HG02840 (cell line): Measurements from ENCODE around the gene OFD1.

Source experiments
- ATAC-seq: cut with Tn5 transposase; IDR thresholded peaks from one replicate; pipeline ENCODE4 v1.9.1; 2021; ENCODE audit warnings: mild to moderate bottlenecking, moderate library complexity, moderate number of reproducible peaks; ENCODE audit not compliant: unreplicated experiment, low FRiP score

The OFD1 gene, protein sequence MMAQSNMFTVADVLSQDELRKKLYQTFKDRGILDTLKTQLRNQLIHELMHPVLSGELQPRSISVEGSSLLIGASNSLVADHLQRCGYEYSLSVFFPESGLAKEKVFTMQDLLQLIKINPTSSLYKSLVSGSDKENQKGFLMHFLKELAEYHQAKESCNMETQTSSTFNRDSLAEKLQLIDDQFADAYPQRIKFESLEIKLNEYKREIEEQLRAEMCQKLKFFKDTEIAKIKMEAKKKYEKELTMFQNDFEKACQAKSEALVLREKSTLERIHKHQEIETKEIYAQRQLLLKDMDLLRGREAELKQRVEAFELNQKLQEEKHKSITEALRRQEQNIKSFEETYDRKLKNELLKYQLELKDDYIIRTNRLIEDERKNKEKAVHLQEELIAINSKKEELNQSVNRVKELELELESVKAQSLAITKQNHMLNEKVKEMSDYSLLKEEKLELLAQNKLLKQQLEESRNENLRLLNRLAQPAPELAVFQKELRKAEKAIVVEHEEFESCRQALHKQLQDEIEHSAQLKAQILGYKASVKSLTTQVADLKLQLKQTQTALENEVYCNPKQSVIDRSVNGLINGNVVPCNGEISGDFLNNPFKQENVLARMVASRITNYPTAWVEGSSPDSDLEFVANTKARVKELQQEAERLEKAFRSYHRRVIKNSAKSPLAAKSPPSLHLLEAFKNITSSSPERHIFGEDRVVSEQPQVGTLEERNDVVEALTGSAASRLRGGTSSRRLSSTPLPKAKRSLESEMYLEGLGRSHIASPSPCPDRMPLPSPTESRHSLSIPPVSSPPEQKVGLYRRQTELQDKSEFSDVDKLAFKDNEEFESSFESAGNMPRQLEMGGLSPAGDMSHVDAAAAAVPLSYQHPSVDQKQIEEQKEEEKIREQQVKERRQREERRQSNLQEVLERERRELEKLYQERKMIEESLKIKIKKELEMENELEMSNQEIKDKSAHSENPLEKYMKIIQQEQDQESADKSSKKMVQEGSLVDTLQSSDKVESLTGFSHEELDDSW

DNA sequence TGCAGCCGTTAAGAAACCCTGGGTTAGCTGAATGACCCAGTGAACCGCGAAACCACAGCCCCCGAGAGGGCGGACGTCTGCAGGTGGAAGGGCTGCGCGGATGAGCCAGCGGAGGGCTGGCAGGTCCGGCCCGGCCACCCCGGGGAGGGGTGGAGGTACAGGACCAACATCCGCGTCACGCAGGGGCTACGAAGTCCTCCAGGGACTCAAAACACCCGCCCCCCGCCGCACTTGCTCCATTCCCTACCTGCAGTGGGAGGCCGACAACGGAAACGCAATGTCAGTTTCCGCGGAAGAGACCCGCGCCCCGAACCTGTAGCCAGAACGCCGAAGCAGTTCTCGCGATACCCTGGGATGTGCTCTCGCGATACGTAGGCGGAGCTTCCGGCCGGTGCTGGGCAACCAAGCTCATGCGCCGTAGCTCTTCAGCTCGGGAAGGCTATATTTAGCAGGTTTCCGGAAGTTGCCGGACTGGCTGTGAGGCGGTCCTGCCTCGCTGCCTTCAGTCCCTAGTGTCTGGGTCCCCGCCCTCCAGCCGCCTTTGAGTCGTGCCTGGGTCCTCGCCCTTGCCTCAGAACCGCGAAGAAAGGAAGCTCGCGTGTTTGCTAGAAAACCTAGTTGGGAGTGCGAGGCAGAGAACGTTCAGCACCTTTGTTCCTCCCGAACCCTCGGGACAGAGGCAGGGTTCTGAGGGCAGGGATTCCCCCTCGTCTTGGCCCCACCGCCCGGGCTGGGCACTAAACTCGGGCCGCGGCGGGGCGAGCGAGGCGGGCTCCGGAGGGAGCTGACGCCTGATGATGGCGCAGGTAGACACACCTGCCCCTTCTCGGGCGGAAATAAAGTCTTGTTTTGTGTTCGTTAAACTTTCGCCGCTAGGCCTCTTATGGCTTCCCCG, at the start of gene OFD1, which contains the start of gene TRAPPC2:
Gene OFD1, plus strand, starts transcription at position 471 of the 895 bp plus-strand sequence. Its CDS starts 324 bp downstream, at position 795.
Gene TRAPPC2, minus strand, starts transcription at position 343 of the 895 bp plus-strand sequence. CDS start 14,657 bp downstream, outside the sequence.
- ATAC-seq: peak; percentile 94

DNA sequence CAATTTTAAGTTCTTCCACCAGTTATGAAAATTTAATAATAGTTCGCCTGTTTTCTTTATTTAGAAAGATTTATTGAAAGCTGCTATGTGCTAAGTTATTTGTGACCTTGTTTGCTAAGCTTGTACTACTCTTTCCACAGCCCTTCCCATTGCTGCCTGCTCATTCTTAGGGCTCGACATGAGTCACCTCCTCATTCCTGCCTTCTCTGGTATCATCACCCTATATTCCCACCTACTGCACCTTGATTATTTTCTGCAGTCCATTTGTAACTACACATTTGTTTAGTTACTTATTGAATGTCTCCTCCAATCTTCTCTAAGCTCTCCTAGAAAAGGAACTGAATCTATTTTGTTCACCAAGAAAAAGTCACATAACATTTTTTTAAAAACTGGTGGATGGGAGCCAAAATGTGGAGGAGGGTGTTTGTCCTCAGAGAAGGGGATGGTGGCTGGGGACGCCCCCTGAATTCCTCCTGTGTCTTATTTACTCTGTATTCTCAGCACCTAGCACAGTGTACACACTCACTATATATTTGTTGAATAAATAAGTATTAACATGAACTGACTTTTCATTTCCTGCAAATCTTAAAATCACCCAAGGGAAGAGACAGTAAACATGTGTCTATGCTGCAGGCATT, 49.3 kb upstream of the OFD1 start:
- no peak for ATAC-seq

DNA sequence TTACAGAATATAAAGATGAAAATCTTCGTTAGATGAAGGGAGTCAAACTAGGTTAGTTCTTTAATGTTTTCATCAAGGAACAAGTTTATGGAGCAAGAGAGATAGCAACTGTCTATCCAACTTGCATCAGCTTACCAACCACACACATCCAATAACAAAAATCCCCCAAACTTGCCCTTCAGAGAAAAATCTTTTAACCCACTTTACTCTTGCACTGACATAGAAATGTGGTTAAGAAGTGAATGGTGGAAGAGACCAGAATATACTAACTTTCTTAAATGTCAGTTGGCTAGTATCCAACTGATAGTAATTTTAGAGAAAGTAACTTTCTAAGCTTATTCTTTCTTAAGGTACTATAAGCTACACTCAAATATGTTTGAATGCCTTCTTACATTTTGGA, 47.3 kb upstream of the OFD1 start:
- no peak for ATAC-seq

DNA sequence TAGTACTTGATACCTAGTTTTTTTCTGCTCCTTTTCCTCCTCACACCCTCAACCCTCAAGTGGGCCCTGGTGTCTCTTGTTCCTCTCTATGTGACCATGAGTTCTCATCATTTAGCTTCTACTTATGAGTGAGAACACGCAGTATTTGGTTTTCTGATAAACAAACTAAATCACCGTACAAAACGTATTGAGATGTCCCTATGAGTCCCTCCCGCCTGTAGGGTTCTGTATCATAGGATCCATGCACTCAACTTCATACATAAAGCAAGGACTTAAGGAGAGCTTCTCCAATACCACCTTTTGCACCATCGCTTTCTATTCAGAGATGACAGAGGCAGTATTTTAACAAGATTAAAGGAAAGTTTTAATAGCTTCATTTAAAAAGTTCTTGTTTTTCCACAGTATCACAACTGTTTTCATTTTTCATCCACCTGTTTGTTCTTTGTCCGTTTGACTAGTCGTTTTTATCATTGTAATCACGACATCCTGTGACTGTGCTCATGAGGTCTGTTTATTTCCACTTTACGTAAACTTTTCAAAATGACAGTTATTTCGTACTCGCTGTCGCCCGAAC, 46.1 kb upstream of the OFD1 start:
- ATAC-seq: no peak

DNA sequence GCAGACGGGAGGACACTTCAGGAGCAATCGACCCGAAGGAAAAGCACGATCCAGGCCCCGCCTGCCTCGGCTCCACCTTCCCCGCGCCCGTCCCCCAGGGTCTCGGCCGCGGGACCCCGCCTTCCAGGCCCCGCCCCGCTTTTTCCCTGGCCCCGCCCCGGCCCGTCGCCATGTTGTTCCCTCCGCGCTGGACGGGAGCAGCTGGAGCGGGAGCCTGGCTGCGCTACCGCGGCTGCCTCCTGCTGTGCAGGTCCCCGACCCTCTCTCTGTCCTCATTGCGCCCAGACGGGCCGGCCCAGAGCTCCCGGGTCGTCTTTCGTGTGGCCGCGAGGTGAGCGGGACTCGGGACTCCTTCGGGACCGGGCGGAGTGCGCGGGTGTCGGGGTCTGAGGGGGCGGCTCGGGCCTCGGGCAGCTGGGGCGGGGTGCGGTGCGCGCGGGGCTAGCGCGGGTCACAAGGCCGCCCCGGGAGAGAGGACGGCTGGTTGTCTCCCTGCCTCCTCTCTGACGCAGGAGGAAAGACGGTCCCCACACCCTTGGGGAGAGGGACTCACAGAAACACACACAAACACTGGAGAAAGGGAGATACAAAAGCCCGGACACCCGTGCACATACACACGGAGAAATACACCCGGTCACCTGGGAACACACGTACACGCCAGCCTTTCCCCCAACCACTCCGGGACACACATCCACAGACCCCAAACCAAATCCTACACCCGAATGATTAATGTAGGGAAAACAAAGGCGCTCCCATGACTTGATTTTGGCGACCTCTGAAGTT, 45.4 kb upstream of the OFD1 start, which contains the start of gene RAB9A:
Gene RAB9A, plus strand, starts transcription at position 171 of the 783 bp plus-strand sequence. CDS start 19,619 bp downstream, outside the sequence.
- peak; percentile 78 for ATAC-seq

DNA sequence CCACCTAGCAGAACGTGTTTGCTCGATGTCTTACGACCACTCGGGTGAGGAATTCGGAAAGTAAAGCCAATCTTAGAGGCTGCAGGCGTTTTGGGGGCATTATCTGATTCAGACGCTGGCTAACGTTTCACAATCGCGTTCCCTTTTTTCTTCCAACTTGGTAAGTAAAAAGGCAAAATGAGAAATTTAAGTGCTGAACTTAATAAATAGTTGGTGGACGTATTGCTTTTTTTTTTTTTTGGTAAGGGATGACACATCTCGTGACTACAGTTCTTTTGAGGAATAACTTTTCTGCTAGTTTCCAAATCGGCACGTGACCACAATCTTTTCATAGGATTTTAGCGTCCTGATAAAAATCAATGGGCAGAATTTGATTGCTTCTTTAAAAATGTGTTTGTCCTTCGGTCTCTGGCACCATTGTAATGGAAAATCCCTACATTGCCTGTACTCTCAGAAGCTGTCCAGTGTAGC, 44.8 kb upstream of the OFD1 start:
- ATAC-seq: no peak

DNA sequence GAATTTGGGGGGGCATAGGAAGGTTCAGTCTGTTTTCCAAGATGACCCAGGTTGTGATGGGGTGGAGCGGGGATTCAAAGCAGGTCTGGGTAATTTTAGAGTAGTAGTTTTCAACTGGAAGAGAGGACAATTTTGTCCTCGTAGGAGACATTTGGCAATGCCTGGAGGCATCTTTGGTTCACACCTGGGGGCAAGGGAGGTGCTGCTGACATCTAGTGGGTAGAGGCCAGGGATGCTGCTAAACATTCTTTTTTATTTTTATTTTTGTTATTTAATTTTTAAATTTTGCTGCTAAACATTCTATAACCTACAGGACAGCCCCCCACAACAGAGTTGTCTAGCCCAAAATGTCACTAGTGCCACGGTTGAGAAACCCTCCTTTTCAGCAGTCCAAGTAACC, 43.7 kb upstream of the OFD1 start:
- ATAC-seq: no peak

DNA sequence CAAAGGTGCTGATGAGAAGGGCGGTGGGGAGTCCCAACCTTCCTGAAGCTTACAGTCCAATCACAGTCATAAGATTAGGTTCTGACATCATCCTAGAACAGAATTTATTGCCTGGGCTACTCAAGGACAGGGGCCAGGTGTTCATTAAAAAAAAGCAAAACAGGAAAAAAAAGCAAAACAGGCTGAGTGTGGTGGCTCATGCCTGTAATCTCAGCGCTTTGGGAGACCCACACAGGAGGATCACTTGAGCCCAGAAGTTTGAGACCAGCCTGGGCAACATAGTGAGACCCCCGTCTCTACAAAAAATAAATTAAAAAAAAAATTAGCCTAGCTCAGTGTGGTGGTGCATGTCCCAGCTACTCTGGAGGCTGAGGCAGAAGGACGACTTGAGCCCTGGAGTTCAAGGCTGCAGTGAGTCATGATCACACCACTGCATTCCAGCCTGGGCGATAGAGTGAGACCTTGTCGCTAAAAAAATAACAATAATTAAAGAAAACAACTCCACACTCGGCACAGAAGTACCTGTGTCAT, 42.6 kb upstream of the OFD1 start:
- ATAC-seq: no peak

DNA sequence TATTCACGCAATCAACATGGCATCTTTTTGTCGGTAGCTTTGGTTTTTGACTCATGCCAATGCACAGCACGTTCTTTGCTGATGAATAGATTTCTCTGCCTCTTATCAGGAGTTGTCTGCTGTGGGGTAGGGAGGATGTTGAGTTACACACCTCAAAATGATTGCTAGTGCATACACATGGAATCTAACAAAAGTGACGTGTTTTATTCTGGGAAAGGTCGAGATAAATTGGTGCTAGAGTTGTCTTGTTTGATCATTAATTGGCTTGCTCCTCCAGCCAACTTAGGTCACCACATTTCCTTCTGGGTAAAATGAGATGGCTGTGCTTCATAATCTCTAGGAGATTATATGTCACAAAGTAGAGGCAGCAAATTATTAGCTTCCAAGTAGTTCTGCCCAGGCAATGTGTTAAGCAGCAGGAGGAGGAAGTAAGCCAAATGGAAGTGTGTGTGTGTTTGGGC, 41.7 kb upstream of the OFD1 start:
- no peak for ATAC-seq

DNA sequence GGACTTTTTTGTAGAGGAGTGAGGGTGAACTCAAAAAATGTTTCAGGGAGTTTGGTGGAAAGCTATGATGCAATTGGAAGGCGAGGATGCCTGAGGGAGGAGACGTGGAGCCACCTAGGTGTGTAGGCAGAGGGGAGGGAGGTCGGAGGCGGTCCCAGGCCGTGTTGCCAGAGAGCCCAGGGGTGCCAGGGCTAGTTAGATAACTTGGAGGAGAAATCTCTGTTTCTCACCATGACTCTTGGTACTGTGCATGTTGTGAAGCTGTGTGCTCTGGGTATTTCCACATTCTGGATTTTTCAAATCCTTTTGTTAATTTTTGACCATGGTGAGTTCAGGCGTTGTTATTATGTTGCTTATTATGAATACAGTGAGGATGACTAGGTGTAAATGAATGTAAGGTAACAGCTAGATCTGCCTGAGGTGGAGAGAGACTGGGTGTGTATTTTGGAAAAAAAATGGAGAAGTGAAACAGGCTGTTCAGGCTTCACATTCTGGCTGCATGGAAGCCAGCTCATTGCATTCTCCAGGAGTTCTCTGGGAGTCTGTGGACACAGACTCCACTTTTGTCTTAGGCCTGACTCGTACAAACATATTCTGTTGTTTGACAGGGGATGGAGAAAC, 41.1 kb upstream of the OFD1 start:
- ATAC-seq: no peak

DNA sequence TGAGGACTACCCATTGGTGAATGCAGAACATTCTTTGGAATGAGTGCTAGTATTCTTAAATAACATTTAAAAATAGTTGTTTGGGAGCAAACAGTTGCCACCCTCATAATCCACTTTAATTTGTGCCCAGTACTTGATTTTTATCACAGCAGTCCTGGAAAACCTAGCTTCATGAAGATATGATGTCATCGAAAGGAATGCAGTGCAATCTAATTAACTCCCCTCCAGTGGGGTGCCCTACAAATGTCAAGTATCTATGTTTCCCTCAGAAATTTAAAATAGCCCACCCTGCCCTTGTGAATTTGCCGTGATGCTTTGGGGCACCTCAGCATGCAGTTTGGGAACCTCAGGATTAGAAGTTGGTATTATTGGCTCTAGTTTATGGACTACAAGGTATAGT, 40.2 kb upstream of the OFD1 start:
- ATAC-seq: no peak

DNA sequence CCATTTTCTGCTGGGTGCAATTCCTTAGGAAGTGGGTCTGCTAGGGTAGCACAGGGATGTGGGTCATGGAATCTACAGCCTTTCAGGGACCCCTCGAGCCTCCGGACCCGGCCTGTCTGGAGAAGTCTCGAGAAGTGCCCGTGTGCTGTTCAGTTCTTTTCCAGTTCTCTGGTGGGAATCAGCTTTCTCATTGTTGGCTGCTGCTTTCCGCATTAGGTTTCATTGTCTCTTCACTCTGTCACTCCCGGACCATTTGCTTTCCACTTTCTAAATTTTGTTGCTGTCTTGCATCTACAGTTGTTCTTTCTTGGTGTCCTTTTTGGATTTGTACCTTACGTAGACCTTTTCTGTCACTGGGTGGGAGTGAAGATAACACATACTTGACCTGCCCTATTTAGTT, 39.6 kb upstream of the OFD1 start:
- no peak for ATAC-seq

DNA sequence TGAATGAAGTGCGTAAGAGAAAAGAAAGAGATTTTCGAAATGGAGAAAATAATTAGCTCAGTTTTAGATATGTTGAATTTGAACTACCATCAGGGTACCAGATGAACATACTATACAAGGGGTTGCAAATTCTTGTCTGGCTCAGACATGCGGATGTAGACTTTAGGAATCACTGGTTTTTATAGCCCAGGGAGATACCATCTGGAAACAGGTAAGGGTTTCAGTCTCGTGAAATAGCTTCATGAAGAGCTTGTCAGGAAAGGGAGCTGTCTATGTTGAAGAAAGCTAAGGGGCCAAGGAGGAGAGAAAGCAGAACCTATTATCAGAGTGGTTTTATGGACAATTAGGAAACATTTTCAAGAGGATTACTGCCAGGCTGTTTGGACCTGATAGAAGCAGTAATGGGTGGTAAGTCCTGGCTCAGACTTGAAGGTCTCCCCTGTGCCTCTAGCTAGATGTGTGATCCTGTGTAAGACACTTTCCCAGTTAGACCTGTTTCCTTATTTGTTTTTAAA, 38.9 kb upstream of the OFD1 start:
- ATAC-seq: no peak

DNA sequence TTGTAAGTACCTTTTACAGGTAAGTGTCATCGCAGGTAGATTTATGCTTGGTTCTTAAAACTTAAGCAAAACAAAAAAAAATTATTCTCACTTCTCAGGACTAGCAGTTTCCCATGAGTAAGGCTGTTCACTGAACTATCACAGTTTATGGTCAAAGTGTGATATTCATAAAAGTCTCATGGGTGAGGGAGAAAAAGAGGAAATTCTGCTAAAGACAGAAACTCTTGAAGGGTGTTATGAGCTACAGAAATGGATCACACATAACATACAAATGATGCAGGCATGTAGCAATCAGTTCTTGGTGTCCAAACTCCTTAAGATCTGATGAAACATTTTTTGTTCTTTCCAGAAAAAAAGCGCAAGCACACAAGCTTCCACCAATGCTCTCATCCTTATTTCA, 37.1 kb upstream of the OFD1 start:
- peak; percentile 51 for ATAC-seq

DNA sequence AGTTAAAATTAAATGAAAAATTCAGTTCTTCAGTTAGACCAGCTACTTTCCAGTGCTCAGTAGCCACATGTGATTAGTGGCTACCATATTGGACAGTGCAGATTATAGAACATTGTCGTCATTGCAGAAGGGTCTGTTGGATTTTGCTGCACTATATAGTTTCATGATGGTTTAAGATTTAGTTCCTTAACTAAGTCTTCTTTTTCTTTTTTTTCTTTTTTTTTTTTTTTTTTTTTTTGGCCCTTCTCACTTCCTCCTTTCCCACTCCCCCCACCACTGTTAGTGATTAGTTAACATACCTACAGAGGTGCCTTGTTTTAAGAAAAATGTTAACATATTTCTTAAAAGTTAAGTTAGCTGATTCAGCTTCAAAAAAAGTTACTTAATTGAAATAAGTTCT, 36.6 kb upstream of the OFD1 start:
- no peak for ATAC-seq

DNA sequence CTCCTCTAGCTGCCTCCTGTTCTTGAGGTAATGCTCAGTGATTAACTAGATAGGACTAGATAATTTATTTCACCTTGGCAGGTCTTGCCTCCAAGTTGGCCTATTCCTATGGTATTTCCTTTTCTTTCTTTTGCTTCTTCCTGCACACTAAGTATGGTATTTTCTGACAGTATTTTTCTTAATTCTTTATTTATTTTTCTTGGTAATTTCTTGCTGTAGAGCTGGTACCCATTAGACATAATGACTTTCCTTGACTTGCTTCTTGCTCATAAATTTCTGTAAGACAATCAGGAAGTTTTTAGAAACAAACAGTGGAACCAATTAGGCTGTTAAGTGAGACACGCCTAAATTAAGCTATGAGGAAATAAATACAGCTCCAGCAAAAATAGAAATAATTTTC, 36.1 kb upstream of the OFD1 start:
- ATAC-seq: no peak

DNA sequence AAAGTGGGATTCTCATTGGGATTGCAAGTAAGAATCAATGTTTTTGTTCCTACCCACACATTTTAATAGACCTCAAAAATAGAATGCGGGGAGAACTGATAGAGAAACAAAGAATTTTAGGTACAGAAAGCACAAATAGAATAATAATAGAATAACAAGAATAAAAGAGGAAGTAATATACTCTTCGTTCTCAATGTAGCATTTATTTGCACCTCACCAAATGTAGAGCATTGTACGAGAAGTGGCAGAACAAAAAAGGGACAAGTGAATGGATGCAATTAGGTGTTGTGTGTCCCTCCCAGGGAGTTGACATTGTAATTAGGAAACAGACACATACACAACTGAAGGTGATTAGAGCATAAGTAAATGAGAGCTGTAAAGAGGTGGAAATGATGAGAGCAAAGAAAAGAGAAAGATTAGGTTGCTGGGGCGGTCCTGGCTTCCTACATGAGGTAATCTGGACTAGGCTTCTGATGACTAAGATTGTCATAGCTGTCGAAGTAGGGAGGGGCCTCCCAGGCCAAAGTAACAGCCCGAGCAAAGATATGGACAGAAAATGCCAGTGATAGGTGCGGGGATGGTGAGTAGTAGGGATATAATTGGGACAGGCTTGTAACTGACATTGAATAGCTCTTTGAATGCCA, 35.2 kb upstream of the OFD1 start:
- no peak for ATAC-seq
